HEK293 (cell line): ENCODE data around the gene KCNAB1.
"Not testable (repeated sequence)": the region's sequence is repeated elsewhere in the genome, so short reads cannot be mapped to it uniquely, and the experiment has no call there.

ENCODE experiments used
- FEZF1 ChIP-seq: fragments of 450-650 bp; formaldehyde crosslinking; IDR thresholded peaks from 2 replicates; pipeline ENCODE4 v1.5.1; 2016; ENCODE audit warnings: missing biosample characterization, missing genetic modification characterization
- TRIM28 ChIP-seq: IDR thresholded peaks from 2 replicates; pipeline ENCODE4 v1.6.1; 2011; ENCODE audit warnings: low read length, control low read depth, borderline replicate concordance
- YY1 ChIP-seq: fragments of 450-650 bp; formaldehyde crosslinking; IDR thresholded peaks from 2 replicates; pipeline ENCODE4 v1.5.1; 2018; ENCODE audit warnings: missing biosample characterization, missing genetic modification characterization
- ZEB2 ChIP-seq: fragments of 450-650 bp; formaldehyde crosslinking; IDR thresholded peaks from 2 replicates; pipeline ENCODE4 v1.5.1; 2016; ENCODE audit warnings: missing biosample characterization, missing genetic modification characterization
- ZNF514 ChIP-seq: fragments of 450-650 bp; formaldehyde crosslinking; IDR thresholded peaks from 2 replicates; pipeline ENCODE4 v1.5.1; 2016; ENCODE audit warnings: missing biosample characterization, missing genetic modification characterization
- ZNF571 ChIP-seq: fragments of 450-650 bp; formaldehyde crosslinking; IDR thresholded peaks from 2 replicates; pipeline ENCODE4 v1.5.0; 2017; ENCODE audit warnings: missing biosample characterization, missing genetic modification characterization
- ZNF610 ChIP-seq: fragments of 450-650 bp; formaldehyde crosslinking; IDR thresholded peaks from 2 replicates; pipeline ENCODE4 v1.5.1; 2016; ENCODE audit warnings: missing biosample characterization, missing genetic modification characterization, borderline replicate concordance
- ZNF670 ChIP-seq: fragments of 450-650 bp; formaldehyde crosslinking; IDR thresholded peaks from 2 replicates; pipeline ENCODE4 v1.5.1; 2016; ENCODE audit warnings: missing biosample characterization, missing genetic modification characterization, low read depth
- ZNF707 ChIP-seq: fragments of 450-650 bp; formaldehyde crosslinking; IDR thresholded peaks from 2 replicates; pipeline ENCODE4 v1.5.1; 2016; ENCODE audit warnings: missing biosample characterization, missing genetic modification characterization
- ZNF791 ChIP-seq: fragments of 450-650 bp; formaldehyde crosslinking; IDR thresholded peaks from 2 replicates; pipeline ENCODE4 v1.5.1; 2016; ENCODE audit warnings: missing biosample characterization, missing genetic modification characterization
- ZNF843 ChIP-seq: fragments of 450-650 bp; formaldehyde crosslinking; IDR thresholded peaks from 2 replicates; pipeline ENCODE4 v1.5.1; 2016; ENCODE audit warnings: missing biosample characterization, missing genetic modification characterization
- TF ChIP-seq, protein P1 (sequence below): fragments of 450-650 bp; formaldehyde crosslinking; IDR thresholded peaks from 2 replicates; pipeline ENCODE4 v1.5.1; 2016; ENCODE audit warnings: missing biosample characterization, missing genetic modification characterization
- TF ChIP-seq, protein P2 (sequence below): fragments of 450-650 bp; formaldehyde crosslinking; IDR thresholded peaks from 2 replicates; pipeline ENCODE4 v1.5.1; 2016; ENCODE audit warnings: missing biosample characterization, missing genetic modification characterization
- TF ChIP-seq, protein P3 (sequence below): fragments of 450-650 bp; formaldehyde crosslinking; IDR thresholded peaks from 2 replicates; pipeline ENCODE4 v1.5.1; 2016; ENCODE audit warnings: missing biosample characterization, missing genetic modification characterization

DNA sequence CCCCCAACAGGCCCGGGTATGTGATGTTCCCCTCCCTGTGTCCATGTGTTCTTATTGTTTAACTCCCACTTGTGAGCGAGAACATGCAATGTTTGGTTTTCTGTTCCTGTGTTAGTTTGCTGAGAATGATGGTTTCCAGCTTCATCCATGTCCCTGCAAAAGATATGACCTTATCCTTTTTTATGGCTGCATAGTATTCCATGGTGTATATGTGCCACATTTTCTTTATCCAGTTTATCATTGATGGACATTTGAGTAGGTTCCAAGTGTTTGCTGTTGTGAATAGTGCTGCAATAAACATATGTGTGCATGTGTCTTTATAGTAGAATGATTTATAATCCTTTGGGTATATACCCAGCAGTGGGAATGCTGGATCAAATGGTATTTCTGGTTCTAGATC lies 74.6 kb downstream of the KCNAB1 start:
- TF ChIP-seq, protein P1, sequence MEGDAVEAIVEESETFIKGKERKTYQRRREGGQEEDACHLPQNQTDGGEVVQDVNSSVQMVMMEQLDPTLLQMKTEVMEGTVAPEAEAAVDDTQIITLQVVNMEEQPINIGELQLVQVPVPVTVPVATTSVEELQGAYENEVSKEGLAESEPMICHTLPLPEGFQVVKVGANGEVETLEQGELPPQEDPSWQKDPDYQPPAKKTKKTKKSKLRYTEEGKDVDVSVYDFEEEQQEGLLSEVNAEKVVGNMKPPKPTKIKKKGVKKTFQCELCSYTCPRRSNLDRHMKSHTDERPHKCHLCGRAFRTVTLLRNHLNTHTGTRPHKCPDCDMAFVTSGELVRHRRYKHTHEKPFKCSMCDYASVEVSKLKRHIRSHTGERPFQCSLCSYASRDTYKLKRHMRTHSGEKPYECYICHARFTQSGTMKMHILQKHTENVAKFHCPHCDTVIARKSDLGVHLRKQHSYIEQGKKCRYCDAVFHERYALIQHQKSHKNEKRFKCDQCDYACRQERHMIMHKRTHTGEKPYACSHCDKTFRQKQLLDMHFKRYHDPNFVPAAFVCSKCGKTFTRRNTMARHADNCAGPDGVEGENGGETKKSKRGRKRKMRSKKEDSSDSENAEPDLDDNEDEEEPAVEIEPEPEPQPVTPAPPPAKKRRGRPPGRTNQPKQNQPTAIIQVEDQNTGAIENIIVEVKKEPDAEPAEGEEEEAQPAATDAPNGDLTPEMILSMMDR (tag by site-specific recombination) = not testable (repeated sequence)
- TF ChIP-seq FEZF1 (tag by site-specific recombination); ZNF514 (tag by site-specific recombination); ZNF843; ZEB2 (tag by site-specific recombination); ZNF791 (tag by site-specific recombination); YY1 (tag by site-specific recombination); ZNF571; ZNF610 (tag by site-specific recombination); ZNF707 (tag by site-specific recombination); ZNF670 (tag by site-specific recombination); TRIM28: not testable (repeated sequence)
- TF ChIP-seq, protein P2, sequence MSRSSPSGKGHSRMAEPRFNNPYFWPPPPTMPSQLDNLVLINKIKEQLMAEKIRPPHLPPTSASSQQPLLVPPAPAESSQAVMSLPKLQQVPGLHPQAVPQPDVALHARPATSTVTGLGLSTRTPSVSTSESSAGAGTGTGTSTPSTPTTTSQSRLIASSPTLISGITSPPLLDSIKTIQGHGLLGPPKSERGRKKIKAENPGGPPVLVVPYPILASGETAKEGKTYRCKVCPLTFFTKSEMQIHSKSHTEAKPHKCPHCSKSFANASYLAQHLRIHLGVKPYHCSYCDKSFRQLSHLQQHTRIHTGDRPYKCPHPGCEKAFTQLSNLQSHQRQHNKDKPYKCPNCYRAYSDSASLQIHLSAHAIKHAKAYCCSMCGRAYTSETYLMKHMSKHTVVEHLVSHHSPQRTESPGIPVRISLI = not testable (repeated sequence)
- TF ChIP-seq, protein P3, sequence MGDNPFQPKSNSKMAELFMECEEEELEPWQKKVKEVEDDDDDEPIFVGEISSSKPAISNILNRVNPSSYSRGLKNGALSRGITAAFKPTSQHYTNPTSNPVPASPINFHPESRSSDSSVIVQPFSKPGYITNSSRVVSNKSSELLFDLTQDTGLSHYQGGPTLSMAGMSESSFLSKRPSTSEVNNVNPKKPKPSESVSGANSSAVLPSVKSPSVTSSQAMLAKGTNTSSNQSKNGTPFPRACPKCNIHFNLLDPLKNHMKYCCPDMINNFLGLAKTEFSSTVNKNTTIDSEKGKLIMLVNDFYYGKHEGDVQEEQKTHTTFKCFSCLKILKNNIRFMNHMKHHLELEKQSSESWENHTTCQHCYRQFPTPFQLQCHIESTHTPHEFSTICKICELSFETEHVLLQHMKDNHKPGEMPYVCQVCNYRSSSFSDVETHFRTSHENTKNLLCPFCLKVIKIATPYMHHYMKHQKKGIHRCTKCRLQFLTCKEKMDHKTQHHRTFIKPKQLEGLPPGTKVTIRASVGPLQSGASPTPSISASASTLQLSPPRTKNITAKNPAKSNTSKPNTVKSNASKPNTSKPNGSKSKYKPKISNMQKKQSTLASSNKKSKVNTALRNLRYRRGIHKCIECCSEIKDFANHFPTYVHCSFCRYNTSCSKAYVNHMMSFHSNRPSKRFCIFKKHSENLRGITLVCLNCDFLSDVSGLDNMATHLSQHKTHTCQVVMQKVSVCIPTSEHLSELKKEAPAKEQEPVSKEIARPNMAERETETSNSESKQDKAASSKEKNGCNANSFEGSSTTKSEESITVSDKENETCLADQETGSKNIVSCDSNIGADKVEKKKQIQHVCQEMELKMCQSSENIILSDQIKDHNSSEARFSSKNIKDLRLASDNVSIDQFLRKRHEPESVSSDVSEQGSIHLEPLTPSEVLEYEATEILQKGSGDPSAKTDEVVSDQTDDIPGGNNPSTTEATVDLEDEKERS (tag by site-specific recombination) = not testable (repeated sequence)
